SKM-1 treated with dmso at 0.1 percent for 144 hours (cell line): ENCODE measurements around the gene ZNF17.

ENCODE experiments used
- DNase-seq: peaks from one replicate; lab custom pipeline; 2025; ENCODE audit not compliant: unreplicated experiment; lab: John Stamatoyannopoulos, UW

ZNF17 gene

DNA sequence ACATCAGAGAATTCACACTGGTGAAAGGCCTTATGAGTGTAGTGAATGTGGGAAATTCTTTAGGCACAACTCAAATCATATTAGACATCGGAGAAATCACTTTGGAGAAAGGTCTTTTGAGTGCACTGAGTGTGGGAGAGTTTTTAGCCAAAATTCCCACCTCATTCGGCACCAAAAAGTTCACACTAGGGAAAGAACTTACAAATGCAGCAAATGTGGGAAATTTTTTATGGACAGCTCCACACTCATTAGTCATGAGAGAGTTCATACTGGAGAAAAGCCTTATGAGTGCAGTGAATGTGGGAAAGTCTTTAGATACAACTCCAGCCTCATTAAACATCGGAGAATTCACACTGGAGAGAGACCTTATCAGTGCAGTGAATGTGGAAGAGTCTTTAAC lies 10.1 kb downstream of the ZNF17 start:
- no peak for DNase-seq

DNA sequence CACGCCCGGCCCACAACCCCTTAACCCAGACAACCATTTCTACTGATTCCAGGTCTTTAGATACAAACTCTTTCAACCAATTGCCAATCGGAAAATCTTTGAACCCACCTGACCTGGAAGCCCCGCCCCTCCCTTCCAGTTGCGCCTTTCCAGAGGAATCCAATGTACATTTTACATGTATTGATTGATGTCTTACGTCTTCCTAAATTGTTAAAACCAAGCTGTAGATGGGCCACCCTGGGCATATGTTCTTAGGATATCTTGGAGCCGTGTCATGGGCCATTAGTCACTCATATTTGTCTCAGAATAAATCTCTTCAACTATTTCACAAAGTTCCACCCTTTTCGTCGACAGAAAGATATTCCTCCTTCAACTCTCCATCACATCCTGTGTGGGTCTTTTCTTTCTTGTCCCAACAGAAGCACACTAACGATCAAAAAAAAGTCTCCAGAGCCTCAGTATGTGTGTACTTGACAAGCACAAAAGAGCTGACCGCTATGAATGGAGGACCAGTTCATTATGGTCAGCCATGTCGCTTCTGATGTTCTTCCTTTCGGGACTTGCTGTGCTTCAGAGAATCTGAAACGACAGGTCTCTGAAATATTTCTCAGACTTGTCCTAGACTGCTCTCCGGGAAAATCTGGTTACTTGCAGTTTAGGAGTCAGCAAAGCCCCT lies 23.6 kb downstream of the ZNF17 start:
- DNase-seq = no peak

DNA sequence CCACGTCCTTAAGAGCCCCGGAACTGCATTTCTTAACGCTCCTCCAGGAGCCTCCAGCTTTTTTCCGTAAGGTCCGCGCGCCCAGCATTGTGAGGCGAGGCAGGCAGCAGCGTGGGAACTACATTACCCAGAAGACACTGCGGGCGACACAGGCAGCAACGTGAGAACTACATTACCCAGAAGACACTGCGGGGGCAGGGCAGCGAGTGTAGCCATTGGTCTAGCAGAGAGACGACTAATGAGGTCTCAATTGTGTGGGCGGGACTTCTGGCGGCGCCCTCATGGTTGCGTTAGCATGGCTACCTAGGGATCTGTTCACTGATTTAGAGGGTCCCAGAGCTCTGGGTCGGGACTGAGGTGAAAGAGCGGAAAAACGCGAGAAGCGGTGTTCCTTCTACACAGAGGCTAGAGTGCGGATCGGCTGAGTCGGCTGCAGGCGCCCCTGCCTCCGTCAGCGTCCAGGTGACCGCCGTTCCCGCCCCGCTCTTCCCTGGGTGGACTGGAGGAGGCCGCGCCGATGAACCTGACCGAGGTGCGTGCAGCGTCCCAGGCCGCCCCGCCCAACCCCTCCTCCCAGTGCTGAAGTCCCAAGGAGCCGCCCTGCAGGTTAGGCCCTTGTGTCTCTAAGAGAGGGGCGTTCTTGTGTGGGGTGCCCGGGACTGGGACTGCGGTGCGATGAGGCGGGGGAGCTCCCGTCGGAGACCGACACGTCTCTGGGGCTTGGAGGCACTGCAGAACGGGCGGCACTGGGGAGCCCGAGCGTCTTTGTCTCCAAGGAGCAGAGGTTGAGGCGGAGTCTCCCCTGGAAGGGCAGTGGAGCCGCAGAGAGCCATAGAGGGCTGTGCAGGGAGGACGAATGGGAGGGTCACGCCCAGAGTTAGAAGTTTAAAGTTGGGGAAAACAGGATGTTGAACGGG lies 24.4 kb downstream of the ZNF17 start, which contains the start of gene ZNF749:
ZNF749 (plus strand) TSS at position 264 of the 917 bp plus-strand sequence; CDS start at position 518, 254 bp downstream.
- DNase-seq = peak; percentile 80

DNA sequence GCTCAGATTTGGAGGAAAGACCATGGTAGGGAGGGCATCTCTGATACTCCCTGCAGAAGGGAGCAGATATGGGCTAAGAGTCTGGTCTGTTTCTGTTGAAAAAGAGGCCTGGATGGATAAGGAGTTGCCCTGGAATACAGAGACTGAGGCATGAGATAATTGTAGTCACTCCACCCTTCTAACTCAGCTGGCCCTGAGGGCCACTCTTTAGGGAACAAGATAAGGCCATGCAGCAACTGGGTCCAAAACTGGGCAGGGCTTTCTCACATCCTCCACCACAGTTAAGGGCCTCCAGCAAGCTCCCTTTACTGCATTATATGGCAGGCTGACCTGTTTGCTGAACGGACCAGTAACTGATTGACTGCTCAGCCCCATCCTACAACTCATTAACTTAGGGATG lies 25.5 kb downstream of the ZNF17 start:
- no peak for DNase-seq

DNA sequence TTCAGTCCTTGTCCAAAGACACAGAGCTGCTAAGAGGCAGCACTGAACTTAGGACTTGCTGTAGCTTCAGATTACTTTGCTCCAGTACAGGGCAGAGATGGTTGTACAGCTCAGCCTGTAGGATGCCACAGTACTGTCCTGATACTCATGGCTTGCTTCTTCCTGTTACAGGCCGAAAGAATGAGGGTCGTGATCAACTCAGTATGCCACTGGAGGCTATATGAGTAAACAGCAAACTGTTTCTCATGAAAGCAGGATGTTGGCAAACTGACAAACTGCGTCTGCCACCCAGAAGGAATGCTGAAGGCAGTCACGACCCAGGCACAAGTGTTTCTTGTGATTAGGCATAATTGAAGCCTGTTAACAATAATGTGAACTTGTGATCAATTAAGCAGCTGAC lies 27.0 kb downstream of the ZNF17 start:
- no peak for DNase-seq

DNA sequence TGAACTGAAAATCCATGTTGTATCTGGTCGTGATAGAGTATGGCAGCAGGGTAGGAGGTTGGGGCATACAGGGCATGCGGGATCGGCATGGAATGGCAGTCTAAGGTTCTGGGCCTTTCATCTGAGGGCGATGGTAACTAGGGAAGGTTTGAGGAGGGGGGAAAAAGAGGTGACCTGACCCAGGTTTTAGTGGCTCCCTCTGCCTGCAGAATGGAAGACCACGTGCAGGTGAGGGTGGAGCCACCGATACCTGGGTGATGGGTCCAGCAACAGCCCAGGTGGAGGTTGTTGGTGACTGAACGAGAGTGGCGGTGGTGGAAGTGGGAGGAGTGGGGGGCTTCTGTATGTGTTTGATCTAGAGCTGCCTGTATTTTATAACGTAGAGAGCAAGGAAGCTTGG lies 28.0 kb downstream of the ZNF17 start:
- no peak for DNase-seq

DNA sequence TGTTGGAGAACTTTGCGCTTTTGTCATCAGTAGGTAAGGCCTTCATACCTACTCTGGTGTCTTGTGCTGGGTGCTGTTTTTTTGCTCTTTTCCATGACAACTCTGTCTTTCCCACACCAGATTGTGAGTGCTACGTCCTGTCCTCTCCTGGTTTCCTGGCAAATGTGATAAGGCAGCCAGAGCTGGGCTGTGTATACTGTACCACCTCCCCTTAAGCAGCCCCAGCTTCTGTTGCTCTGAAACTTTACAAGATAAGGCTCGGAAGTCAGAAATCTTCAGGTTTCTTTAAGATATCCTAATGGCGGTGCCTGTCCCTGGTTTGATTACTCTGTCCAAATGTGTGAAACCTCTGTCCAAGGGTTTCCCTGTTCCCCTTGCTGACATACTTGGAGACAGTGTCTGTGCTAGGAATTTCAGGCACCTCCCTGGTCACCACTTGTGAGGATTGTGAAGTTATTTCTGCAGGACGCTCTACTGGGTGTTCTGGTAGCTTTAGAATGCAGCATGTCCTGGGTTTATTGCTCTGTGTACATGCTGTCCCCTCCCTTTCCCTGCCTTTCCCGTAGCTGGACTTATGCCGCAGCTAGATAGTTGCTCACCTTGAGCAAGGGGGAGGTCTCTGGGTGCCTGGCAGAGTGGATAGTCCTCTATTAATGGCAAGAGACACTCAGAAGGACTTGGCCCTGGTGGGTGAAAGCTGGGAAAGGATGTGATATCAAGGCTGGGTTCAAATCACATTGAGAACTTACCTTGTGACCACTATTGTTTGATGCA lies 31.2 kb downstream of the ZNF17 start:
- DNase-seq = no peak

DNA sequence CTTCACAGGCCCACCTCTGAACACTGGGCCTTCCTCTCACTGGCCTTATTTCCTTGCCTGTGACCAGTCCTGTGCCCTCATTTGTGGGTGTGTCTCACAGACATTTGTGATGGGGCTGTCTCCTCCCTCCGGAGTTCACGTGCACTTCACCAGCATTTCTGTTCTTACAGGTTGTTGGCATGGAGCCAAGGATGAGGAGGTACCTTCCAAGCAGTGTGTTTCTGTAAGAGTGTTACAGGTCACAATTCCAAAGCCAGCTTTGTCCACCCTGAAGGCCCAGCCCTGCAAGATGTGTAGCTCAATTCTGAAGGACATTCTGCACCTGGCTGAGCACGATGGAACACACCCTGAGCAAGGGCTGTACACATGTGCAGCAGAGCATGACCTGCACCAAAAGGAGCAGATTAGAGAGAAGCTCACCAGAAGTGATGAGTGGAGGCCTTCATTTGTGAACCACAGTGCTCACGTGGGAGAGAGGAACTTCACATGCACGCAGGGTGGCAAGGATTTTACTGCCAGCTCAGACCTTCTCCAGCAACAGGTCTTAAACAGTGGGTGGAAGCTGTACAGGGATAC lies 32.2 kb downstream of the ZNF17 start:
- no peak for DNase-seq

DNA sequence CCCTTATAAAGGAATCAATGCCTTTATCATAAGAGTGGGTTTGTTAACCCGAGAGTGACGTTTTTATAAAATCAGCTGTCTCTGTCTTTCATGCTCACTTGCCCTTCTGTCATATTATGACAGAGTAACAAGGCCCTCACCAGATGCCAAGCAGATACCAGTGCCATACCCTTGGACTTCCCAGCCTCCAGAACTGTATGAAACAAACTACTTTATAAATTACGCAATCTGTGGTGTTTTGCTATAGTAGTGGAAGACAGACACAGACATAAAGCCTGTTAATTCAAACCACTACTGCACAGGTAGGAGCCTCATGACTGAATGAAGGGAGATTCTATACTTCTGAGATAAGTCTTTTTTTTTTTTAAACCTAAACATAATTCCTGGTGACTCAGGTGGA lies 41.3 kb downstream of the ZNF17 start:
- no peak for DNase-seq

DNA sequence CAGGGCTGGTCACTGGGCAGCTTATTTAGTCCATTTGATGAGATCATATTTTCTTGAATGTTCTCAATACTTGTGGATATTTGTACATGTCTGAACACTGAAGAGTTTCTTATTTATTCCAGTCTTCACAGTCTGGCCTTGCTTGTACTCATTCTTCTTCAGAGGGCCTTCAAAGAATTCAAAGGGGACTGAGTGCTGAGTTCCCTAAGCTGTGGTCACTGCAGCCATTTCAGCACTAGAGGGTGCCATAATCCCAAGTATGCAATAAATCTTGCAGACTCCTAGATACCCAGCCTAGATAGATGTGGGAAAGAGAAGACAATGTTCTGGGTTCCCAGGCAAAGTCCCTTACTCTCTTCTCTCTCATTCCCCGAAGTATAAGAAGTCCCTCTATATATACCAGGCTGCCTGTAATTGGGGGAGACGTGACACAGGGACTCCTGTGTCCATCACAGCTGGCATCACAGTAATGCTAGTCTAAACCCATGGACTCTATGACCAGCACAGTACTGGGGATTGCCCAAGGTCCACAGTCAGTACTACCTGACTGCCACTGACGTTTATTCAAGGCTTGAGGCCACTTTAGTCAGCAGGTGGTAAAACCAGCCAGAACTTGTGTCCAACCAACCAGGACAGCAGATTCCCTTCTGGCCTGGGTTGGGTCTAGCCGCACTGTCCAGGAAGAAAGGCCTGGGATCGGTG lies 54.9 kb downstream of the ZNF17 start:
- DNase-seq = peak; percentile 9

DNA sequence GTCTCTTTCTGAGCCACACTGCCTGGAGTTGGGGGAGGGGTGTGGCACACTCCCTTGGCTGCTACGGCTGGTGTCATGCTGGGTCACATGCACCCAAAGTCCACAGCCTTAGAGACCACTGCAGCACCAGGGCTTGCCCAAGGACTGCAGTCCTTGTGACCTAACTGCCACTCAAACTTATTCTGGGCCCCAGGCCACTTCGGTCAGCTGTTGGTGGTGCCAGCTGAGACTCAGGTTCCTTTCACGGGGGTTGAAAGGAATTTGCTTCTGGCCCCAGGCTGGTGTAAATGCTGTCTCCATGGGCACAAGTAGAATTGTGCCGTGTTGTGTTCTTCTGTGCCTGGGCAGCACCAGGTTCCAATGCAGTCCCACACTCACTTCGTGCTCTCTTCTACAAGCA lies 55.5 kb downstream of the ZNF17 start:
- DNase-seq = no peak
